ENCODE data around the gene SLC27A2. TPM values are rescaled to one million over a fixed set of nuclear protein-coding genes. Genes with fewer than 3 reads are reported as not detected.
A peak's percentile ranks its signal among the peaks of the same experiment; 100 is the strongest.

Gene SLC27A2
- total RNA-seq, 1 experiment from 2014 or later, result 0.77 TPM

- Histone ChIP-seq H3K36me3 (ENCODE audit: insufficient read depth, low read length, poor library complexity, severe bottlenecking) (no peaks in the 10 kb centered on the region), H3K27me3 (replicated peaks; ENCODE audit: insufficient read depth, low read depth, low read length, poor library complexity) (peaks cover 12% of the 10 kb centered on the region), H3K4me1 (ENCODE audit: insufficient read depth, low read length, poor library complexity, severe bottlenecking) (no peaks in the 10 kb centered on the region), H3K27ac (ENCODE audit: low read depth, low read length, poor library complexity, severe bottlenecking) (no peak overlapping the region), H3K9me3 (ENCODE audit: low read depth, low read length, poor library complexity, severe bottlenecking) (no peaks in the 10 kb centered on the region), H3K4me3 (ENCODE audit: low read depth, low read length, poor library complexity, severe bottlenecking) (no peak overlapping the region)
- DNase-seq (ENCODE audit: low spot score), result no peak
- POLR2A ChIA-PET (ENCODE audit: low non-redundant PET), result no interaction called here
- CTCF ChIA-PET, result no interaction called here
- intact Hi-C loops (cut with micrococcal nuclease; ENCODE audit: unreplicated experiment), result no loop called here
- no TSS peak for BruUV-seq (replicated peaks)
- TF ChIP-seq EZH2 (IDR thresholded peaks at IDR 0.05; ENCODE audit: borderline replicate concordance, low read depth, low read length, poor library complexity, severe bottlenecking), result no peak
- no peak for TF ChIP-seq CTCF (conservative IDR thresholded peaks at IDR 0.05; ENCODE audit: low read depth, low read length)
These were observed 3.0 kb downstream of the SLC27A2 start for GRCh38 chr15:50184863-50185504.

GRCh38 chr15:50186090-50186489, 4.1 kb downstream of the SLC27A2 start:
- Histone ChIP-seq H3K27me3 (replicated peaks; ENCODE audit: insufficient read depth, low read depth, low read length, poor library complexity) (peaks cover 12% of the 10 kb centered on the region), H3K27ac (ENCODE audit: low read depth, low read length, poor library complexity, severe bottlenecking) (no peak overlapping the region), H3K9me3 (ENCODE audit: low read depth, low read length, poor library complexity, severe bottlenecking) (no peaks in the 10 kb centered on the region), H3K4me1 (ENCODE audit: insufficient read depth, low read length, poor library complexity, severe bottlenecking) (no peaks in the 10 kb centered on the region), H3K36me3 (ENCODE audit: insufficient read depth, low read length, poor library complexity, severe bottlenecking) (no peaks in the 10 kb centered on the region), H3K4me3 (ENCODE audit: low read depth, low read length, poor library complexity, severe bottlenecking) (no peak overlapping the region)
- CTCF ChIA-PET, result no interaction called here
- POLR2A ChIA-PET (ENCODE audit: low non-redundant PET), result no interaction called here
- BruUV-seq (replicated peaks), result no TSS peak
- TF ChIP-seq CTCF (conservative IDR thresholded peaks at IDR 0.05; ENCODE audit: low read depth, low read length), result no peak
- no peak for TF ChIP-seq EZH2 (IDR thresholded peaks at IDR 0.05; ENCODE audit: borderline replicate concordance, low read depth, low read length, poor library complexity, severe bottlenecking)
- no peak for DNase-seq (ENCODE audit: low spot score)
- intact Hi-C loops (cut with micrococcal nuclease; ENCODE audit: unreplicated experiment), result no loop called here

DNA sequence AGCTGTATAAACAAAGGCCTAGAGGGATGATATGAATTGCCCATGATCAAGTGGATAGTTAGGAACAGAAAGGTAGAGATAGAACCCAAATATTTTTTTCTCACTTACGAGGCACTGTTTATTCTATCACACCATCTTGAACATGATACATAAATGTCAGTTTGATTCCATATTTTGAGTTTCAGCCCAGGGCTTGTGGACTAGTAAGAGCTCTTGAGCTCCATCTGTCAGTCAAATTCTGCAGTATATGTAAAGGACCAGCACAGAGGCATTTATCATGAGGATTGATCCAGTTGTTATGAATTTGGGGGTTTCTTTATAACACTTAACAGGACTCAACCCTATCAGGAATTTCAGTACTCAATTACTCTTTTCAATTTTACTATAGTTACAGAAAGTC, 4.8 kb downstream of the SLC27A2 start:
- BruUV-seq (replicated peaks), result no TSS peak
- ChIA-PET CTCF (no interaction called here), POLR2A (ENCODE audit: low non-redundant PET) (no interaction called here)
- no peaks in the 10 kb centered on the region for H3K4me1 ChIP-seq (ENCODE audit: insufficient read depth, low read length, poor library complexity, severe bottlenecking)
- H3K36me3 ChIP-seq (ENCODE audit: insufficient read depth, low read length, poor library complexity, severe bottlenecking), result no peaks in the 10 kb centered on the region
- intact Hi-C loops (cut with micrococcal nuclease; ENCODE audit: unreplicated experiment), result no loop called here
- H3K9me3 ChIP-seq (ENCODE audit: low read depth, low read length, poor library complexity, severe bottlenecking), result no peaks in the 10 kb centered on the region
- TF ChIP-seq EZH2 (IDR thresholded peaks at IDR 0.05; ENCODE audit: borderline replicate concordance, low read depth, low read length, poor library complexity, severe bottlenecking) (no peak), CTCF (conservative IDR thresholded peaks at IDR 0.05; ENCODE audit: low read depth, low read length) (0 out of 2 replicates have a peak, but pooled peaks have one; percentile 15)
- H3K27me3 ChIP-seq (replicated peaks; ENCODE audit: insufficient read depth, low read depth, low read length, poor library complexity), result peaks cover 11% of the 10 kb centered on the region
- DNase-seq (ENCODE audit: low spot score), result no peak
- H3K27ac ChIP-seq (ENCODE audit: low read depth, low read length, poor library complexity, severe bottlenecking), result no peak overlapping the region
- H3K4me3 ChIP-seq (ENCODE audit: low read depth, low read length, poor library complexity, severe bottlenecking), result no peak overlapping the region
